ENCODE results near the gene CCDC92. TPM values are rescaled to one million over a fixed set of nuclear protein-coding genes. Genes with fewer than 3 reads are reported as not detected.

CCDC92 gene
- total RNA-seq = 27.0 TPM

GRCh38 chr12:123972457-123973401 lies at the start of gene CCDC92, which contains the start of gene ZNF664:
CCDC92 (minus strand) TSS chr12:123972831; CDS start chr12:123944305, 28,526 bp downstream.
ZNF664 (plus strand) TSS chr12:123973215; CDS start chr12:124012145, 38,930 bp downstream.

Small RNAs within 50 kb of the gene (small RNA-seq; reads per million reads assigned to genes)
- gene AC068790.4 (not detected), gene AC068790.6 (not detected)

Other genes with a start within 250 kb of the CCDC92 start
- 5.3 TPM for gene DNAH10, start 210.5 kb downstream of the CCDC92 start, total RNA-seq
- 82.8 TPM for gene ZNF664, start 384 bp upstream of the CCDC92 start, total RNA-seq